ENCODE results near the gene MBP. TPM values are rescaled to one million over a fixed set of nuclear protein-coding genes. Genes with fewer than 3 reads are reported as not detected.

MBP gene
- polyA plus RNA-seq, 1 donor = 12.9 TPM

DNA sequence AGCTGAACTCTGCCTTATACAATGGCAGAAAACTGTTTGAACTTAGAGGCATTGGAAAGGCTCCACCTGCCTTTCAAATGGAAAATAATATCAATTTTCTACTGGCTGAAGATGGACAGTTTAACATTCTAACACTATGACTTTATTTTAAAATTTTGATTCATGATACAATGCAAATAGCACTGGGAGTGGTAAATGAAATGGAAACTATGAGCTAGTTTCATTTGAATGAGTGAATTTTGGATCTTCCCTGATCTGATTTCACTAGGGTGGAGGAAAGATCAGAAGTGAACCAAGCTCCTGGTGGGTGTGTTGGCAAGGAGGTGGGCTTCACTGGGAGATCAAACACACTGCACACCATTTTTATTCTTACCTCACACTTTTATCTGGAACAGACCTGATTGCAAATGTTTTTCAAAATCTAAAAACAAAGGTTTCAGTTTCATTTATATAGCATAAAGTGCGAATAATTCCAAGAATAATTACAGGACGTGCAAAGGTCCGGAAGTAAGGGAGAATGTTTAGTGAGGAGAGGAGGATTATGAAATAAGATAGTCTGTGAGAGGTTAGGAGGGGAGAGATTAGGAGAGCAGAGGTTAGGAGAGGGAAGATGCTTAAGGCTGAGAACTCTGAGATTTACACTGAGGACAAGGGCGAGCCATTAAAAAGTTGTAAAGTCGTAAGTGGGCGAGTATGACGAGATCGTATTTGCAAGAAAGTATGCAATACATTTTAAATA lies 18.6 kb upstream of the MBP start:
- no peak for DNase-seq (ENCODE audit: low read depth)

DNA sequence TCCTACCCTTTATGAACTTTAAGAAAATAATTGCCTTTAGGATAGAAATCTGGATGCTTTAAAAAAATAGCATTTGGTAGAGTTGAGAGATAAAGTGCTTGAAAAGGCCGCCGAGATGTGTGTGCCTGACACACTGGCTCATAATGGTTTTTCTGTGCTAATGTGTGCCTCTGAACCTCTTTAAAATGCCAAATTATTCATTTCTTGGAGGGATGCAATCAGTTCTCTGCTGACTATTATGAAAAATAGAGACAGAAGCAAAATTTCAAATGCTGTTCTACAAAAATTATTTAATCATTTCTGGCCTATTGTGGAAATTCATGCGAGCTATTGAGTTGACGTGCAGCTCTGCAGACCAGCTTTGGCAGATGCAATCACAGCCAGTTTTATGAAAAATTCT lies 18.0 kb upstream of the MBP start:
- no peak for DNase-seq (ENCODE audit: low read depth)

DNA sequence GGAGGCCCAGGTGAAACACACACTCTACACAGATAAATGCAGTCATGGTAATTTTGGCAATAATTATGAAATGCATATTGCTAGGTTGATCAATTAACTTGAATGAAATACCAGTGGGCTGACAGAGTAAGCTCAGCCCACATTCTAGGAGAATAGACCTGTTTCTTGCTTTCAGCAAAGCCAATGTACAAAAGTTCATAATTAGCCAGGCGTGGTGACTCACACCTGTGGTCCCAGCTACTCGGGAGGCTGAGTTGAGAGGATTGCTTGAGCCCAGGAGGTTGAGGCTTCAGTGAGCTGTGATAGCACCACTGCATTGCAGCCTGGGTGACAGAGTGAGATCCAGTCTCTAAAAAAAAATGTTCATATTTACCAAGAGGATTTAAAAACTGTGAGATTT lies 15.7 kb upstream of the MBP start:
- DNase-seq (ENCODE audit: low read depth) = no peak

- DNase-seq (ENCODE audit: low read depth) = no peak
These were observed 14.9 kb upstream of the MBP start for GRCh38 chr18:77147418-77147852.

DNA sequence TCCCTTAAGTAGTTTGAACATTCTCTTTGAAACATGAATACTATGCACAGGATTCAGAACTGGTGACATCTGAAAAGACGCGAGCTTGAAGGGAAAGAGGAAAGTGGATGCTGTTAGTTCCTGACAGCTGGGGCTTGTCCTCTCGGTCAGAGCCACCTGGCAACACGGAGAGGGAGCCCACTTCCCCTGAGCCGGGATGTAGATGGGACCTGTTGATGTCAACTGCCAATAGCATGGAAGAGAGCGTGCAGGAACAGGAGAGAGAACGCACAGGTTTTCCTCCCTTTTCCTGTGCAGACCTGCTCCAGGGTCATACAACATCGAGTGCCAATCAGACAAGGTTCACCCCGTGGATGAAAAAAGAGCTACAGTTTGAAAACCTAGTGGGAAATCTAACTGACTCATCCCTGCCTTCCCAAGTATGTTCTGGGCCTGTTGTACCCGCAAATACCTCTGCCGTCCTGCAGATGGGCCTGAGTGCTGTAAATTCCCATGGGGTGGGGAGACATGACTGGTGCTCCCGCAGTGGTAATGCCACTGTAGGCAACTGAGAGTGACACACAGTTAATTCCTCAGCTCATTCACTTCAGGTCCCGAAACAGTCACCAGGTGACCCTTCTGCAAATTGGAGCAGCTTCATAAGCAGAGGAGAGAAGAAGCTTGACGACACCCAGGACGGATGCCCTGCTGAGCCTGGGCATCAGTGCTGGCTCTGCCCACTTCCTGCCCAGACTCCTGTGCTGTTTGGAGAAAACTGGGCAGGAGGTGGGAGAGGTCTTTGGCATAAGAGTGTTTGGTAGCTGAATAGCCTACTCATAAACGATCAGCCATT lies 13.9 kb upstream of the MBP start:
- DNase-seq (ENCODE audit: low read depth) = no peak

DNA sequence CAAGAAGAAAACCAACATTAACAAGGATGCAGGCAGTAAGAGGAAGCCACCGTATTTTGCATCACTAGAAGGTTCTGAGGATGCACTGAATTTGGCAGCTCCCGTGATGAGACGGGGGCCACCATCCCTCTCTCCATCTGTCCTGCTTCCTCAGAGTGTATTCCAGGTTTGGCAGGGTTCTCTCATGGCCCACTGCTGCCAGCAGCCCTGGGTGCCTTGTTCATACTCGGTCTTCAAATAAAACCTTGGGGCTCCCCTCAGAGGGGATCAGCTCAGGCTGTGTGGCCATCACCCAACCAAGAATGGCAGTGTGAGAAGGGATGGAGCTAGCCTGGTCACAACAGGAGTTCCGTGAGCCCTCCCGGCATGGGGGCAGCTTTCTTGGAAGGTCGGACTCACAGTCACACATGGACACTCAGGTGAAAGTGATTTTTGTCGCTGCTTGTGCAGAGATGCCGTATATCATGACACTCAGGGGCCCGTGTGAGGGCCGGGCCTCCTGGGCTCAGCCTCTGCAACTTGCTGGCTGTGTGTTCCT lies 12.8 kb upstream of the MBP start:
- DNase-seq (ENCODE audit: low read depth) = no peak

DNA sequence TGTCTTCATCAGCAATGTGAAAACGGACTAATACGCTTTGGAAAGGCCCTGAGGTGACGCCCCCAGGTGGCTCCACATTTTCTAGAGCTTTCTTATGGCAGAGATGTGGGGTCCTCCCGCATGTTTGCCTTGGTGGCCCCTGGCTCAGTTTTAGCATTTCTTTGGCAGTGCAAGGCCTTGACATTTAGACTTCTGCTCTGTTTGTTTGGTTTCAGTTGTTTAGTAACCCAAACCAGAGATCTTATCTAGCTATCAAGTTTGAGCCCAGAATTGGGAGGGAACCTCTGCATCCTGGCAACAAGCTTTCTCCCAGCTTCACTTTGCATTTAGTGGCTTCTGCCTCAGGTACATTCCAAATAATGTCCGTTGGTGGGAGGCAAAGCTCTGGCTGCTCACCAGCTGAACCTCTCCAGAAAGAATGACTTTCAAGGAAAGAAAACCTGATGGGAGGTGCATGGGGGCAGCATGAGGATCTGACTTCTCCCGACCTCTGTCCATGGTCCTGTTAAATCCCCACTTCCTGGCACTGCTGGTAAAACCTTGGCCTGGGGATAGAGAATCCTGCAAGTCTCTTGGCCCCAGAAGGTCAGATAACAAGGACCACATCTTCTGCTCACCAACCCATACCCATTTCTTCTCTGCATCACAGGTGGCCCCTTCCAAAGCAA lies 12.0 kb upstream of the MBP start:
- DNase-seq (ENCODE audit: low read depth) = no peak

DNA sequence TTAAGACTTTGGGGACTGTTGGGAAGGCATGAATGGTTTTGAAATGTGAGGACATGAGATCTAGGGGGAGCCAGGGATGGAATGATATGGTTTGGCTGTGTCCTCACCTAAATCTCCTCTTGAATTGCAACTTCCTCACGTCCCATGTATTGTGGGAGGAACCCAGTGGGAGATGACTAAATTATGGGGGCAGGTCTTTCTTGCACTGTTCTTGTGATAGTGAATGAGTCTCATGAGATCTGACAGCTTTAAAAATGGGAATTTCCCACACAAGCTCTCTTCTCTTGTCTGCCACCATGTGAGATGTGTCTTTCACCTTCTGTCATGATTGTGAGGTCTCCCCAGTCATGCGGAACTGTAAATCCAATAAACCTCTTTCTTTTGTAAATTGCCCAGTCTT lies 11.5 kb upstream of the MBP start:
- DNase-seq (ENCODE audit: low read depth) = no peak

DNA sequence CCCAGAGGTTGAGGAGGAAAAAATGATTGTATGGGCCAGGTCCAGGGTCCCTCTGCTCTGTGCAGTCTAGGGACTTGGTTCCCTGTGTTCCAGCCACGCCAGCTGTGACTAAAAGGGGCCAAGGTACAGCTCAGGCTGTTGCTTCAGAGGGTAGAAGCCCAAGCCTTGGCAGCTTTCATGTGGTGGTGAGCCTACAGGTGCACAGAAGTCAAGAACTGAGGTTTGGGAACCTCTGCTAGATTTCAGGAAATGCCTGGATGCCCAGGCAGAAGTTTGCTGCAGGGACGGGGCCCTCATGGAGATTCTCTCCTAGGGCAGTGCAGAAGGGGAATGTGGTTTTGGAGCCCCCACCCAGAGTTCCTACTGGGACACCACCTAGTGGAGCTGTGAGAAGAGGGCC lies 10.6 kb upstream of the MBP start:
- no peak for DNase-seq (ENCODE audit: low read depth)

- no peak for DNase-seq (ENCODE audit: low read depth)
These were observed 9.0 kb upstream of the MBP start for GRCh38 chr18:77141401-77142118.

GRCh38 chr18:77140439-77141109 lies 8.0 kb upstream of the MBP start:
- no peak for DNase-seq (ENCODE audit: low read depth)

DNA sequence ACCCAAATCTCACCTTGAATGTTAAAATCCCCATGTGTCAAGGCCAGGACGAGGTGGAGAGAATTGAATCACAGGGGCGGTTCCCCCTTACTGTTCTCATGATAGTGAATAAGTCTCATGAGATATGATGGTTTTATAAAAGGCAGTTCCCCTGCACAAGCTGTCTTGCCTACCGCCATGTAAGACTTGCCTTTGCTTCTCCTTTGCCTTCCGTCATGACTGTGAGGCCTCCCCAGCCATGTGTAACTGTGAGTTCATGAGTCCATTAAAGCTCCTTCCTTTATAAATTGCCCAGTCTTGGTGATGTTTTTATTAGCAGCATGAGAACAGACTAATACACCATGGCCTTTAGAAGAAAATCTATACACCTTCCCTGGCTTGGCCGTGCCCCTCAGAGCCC lies 7.4 kb upstream of the MBP start:
- DNase-seq (ENCODE audit: low read depth) = no peak

GRCh38 chr18:77139619-77140018 lies 7.0 kb upstream of the MBP start:
- DNase-seq (ENCODE audit: low read depth) = no peak

GRCh38 chr18:77138270-77138669 lies 5.7 kb upstream of the MBP start:
- no peak for DNase-seq (ENCODE audit: low read depth)

DNA sequence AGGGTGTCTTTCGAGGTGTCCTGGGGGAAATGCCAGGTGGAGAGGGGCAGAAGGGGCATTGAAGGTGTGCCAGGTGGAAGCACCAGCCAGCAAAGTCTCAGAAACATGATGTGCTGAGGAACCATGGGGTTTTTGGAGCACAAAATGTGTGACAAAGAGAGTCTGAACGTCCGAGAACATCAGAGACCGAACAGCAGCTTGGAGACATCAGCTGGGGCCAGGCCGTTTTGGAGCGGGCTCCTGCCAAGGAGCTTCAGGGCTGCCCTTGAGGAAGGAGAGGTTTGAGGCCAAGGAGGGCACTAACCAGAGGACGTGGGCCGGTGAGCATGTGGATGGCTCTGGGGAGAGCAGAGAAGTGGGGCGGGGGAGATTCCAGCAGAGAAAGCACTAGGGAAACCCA lies 5.3 kb upstream of the MBP start:
- no peak for DNase-seq (ENCODE audit: low read depth)

GRCh38 chr18:77136871-77137665 lies 4.5 kb upstream of the MBP start:
- no peak for DNase-seq (ENCODE audit: low read depth)

GRCh38 chr18:77136076-77136718 lies 3.6 kb upstream of the MBP start:
- no peak for DNase-seq (ENCODE audit: low read depth)

DNA sequence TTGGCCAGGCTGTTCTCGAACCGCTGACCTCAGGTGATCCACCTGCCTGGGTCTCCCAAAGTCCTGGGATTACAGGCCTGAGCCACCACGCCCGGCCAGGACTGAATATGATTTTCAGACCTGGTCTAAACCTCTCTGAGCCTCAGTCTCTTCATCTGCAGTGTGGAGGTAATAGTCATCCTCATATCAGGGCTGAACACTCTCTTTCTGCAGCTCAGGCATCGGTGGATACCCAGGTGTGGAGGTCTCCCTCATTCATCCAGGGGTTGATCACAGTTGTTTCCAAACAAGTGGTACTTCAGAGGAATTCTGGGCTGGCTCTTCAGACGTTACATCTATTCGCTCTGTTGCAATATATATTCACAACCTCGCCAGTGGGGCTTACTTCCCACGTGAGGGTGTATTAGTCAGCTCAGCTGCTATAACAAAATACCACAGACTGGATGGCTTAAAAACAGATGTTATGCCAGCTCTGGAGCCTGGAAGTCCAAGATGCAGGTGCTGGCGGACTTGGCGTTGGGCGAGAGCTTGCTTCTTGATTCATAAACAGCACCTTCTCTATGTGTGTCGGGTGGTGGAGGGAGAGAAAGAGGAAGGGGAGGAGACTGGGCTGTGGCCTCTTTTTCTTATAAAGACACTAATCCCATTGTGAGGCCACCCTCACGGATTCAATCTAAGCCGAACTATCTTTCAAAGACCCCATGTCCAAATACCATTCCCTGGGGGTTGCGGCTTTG lies 2.9 kb upstream of the MBP start:
- no peak for DNase-seq (ENCODE audit: low read depth)

GRCh38 chr18:77134611-77135010 lies 2.0 kb upstream of the MBP start:
- DNase-seq (ENCODE audit: low read depth) = no peak

All from forelimb muscle (tissue), 1 donor.